Panc1 (cell line): ENCODE results near the gene ANAPC15.

Source experiments
- CTCF ChIP-seq: fragments of 450-650 bp; IDR thresholded peaks from 2 replicates; pipeline ENCODE4 v1.5.1; 2017; ENCODE audit warnings: mild to moderate bottlenecking
- SIN3A ChIP-seq: IDR thresholded peaks from 2 replicates; pipeline ENCODE4 v1.6.1; 2012; ENCODE audit warnings: low read depth, mild to moderate bottlenecking, low read length, moderate library complexity, borderline replicate concordance; ENCODE audit not compliant: insufficient read depth
- TCF7L2 ChIP-seq: IDR thresholded peaks from 2 replicates; pipeline ENCODE4 v1.6.1; 2011; ENCODE audit warnings: mild to moderate bottlenecking, low read depth, low read length, inconsistent platforms

- TF ChIP-seq SIN3A, result peak; percentile 35; the same call in 1 of the 2 replicates
- TF ChIP-seq CTCF, result no peak
- no peak for TF ChIP-seq TCF7L2
These were observed 32.6 kb downstream of the ANAPC15 start for GRCh38 chr11:72079819-72080325.
